GM12874 (cell line): ENCODE results near the gene UBR3.

Experiments
- TF ChIP-seq, protein P1 (sequence below): IDR thresholded peaks from 2 replicates; pipeline ENCODE4 v1.5.1; 2011; ENCODE audit warnings: low read depth, mild to moderate bottlenecking, control low read depth, low read length, moderate library complexity; ENCODE audit not compliant: insufficient read depth

Gene UBR3

DNA sequence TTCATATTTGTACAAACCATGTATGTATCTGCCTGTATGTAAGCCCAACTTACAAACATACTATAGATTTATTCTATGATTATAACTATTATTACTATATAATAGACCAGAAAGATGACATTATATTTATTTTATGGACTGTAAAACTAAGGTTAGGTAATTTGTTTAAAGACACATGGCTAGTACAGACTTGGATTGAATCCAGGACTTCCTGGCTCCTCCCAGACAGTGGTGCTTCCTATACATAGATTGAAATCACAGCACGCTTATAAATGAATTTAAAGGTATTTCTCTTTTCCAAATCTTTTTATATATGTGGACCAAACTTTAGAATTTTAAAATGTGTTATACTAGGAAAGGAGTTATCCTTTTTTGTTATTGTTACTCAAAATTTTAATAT is 199.1 kb downstream of the UBR3 start:
- TF ChIP-seq, protein P1, sequence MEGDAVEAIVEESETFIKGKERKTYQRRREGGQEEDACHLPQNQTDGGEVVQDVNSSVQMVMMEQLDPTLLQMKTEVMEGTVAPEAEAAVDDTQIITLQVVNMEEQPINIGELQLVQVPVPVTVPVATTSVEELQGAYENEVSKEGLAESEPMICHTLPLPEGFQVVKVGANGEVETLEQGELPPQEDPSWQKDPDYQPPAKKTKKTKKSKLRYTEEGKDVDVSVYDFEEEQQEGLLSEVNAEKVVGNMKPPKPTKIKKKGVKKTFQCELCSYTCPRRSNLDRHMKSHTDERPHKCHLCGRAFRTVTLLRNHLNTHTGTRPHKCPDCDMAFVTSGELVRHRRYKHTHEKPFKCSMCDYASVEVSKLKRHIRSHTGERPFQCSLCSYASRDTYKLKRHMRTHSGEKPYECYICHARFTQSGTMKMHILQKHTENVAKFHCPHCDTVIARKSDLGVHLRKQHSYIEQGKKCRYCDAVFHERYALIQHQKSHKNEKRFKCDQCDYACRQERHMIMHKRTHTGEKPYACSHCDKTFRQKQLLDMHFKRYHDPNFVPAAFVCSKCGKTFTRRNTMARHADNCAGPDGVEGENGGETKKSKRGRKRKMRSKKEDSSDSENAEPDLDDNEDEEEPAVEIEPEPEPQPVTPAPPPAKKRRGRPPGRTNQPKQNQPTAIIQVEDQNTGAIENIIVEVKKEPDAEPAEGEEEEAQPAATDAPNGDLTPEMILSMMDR = no peak

DNA sequence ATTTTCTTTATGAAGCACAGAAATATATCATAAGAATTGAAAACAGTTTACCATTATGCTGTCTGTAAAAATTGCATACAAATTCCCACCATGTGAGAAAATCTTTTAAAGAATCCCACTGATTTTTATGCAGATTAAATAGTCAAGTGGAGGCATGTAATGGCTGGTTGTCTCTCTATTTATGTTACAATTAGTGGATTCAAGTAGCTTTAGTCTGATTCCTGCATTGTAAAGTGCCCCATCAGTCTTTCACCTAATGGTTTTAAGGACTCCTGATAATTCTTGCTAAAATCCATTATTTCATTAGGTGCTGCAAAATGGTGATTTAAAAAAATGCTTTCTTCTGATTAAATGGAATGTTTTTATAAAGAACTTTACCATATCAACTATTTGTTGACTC is 202.3 kb downstream of the UBR3 start:
- TF ChIP-seq, protein P1 = no peak

DNA sequence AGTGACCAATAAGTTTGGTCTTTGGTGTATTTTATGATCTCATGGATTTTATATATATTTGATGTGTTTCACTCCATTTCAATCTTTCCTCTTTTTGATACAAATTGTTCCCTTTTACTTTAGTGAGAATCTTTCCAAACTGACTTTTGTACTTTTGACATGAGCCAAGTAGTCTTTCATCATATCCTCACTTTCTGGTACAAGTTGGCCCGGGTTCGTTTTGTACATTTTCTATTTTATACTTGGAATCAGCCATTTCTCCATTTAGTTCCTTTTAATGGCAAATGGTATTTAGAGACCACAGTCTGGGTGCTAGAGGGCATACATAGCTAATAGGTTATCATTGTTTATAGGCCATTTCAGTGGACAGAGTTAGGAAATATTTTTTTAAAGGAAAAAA is 202.8 kb downstream of the UBR3 start:
- TF ChIP-seq, protein P1 = no peak

DNA sequence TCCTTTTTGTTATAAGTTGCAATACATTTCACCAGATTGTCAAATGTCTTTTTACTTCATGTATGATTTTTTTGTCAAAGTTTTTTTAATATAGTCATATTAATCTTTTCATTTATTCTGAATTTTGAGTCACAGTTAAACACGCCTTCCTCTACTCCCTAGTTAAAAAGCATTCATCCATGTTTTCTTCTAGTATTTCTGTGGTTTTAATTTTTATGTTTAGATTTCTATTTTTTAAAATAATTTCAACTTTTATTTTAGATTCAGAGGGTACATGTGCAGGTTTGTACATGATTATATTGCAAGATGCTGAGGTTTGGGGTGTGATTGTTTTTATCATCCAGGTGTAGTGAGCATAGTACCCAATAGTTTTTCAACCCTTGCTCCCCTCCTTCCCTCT is 204.0 kb downstream of the UBR3 start:
- TF ChIP-seq, protein P1 = no peak

DNA sequence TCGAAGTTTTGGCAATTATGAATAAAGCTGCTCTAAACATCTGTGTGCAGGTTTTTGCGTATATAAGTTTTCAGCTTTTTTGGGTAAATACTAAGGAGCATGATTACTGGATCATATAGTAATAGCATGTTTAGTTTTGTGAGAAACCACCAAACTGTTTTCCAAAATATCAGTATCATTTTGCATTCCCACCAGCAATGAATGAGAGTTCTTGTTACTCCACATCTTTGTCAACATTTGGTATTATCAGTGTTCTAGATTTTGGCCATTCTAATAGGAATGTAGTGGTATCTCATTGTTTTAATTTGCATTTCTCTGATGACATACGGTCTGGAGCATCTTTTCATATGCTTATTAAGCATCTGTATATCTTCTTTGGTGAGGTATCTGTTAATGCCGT is 207.3 kb downstream of the UBR3 start:
- TF ChIP-seq, protein P1 = no peak

DNA sequence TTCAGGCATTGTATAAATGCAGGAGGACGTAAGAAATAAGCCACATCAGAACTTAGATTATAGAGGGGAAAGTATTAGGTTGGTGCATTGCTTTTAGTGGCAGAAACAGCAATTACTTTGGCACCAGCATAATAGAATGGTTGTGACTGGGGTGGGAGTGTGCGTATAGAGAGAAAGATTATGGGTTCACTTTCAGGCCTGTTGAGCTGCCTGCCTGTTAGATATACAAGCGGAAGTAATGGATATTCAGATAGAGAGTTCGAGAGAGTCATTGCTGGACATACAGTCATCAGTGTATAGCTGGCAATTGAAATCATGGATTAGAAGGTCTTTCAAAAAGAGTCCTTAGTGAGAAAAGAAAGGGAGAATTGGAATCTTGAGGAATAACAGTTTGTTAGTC is 211.5 kb downstream of the UBR3 start:
- TF ChIP-seq, protein P1 = no peak

DNA sequence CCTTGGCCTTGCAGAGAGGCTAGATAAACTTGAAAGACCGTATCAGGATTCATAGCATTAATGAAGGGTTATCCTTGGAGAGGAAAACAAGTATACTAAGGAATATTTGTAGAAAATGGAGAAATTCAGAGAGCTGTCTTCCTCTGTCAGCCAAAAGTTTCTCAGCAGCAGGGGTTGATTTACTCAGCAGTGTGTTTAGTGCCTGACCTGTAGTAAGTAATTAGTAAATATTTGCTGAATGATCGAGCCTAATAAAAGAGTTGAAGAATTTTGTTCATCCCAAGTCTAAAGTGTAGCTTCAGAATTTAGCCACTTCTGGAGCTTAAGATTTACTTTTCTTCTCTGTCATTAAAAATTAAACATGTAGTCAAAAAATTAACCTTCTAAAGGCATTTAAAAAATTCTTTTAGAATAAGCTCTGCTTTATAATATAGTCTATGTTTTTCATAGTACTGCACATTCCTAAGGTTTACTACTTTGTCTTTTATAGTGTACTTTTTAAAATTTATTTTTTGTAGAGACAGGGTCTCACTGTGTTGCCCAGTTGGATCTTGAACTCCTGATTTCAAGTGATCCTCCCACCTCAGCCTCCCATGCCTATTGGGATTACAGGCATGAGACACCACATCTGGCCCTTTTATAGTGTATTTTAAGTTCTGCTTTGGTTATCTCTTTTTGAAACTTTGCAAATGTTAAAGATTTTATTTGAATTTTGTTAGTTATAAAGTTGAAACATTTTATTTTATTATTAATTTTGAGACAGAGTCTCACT is 212.3 kb downstream of the UBR3 start:
- TF ChIP-seq, protein P1 = no peak
